Prostate gland (tissue), 2 donors: ENCODE data around the gene PYROXD2.

Source experiments
- CTCF ChIP-seq, 4 experiments: fragments of 200-600 bp in 2 of 4; fragments of 450-650 bp in 2 of 4; sonication (generic) in 2 of 4; IDR thresholded peaks; 1 replicate in 3 of 4; 2 replicates in 1 of 4; pipeline ENCODE4 v1.5.1; 2016 to 2019; ENCODE audit warnings: antibody characterized with exemption in 4 of 4, mild to moderate bottlenecking in 2 of 4, moderate library complexity in 2 of 4
- POLR2A ChIP-seq: fragments of 450-650 bp; IDR thresholded peaks from one replicate; pipeline ENCODE4 v1.6.1; 2016; ENCODE audit warnings: antibody characterized with exemption, mild to moderate bottlenecking
- POLR2AphosphoS5 ChIP-seq: sonication (generic); formaldehyde crosslinking; IDR thresholded peaks from one replicate; pipeline ENCODE4 v1.6.1; 2017; ENCODE audit warnings: antibody characterized with exemption

GRCh38 chr10:98338318-98338717 is 76.7 kb downstream of the PYROXD2 start:
- TF ChIP-seq POLR2A: no peak
- TF ChIP-seq POLR2AphosphoS5: no peak
- no peak for TF ChIP-seq CTCF (IDR thresholded peaks at IDR 0.05)
